ENCODE measurements around the gene SUCNR1. TPM values are rescaled to one million over a fixed set of nuclear protein-coding genes. Genes with fewer than 3 reads are reported as not detected.

The SUCNR1 gene
- total RNA-seq, 1 experiment from 2014 or later = not detected

DNA sequence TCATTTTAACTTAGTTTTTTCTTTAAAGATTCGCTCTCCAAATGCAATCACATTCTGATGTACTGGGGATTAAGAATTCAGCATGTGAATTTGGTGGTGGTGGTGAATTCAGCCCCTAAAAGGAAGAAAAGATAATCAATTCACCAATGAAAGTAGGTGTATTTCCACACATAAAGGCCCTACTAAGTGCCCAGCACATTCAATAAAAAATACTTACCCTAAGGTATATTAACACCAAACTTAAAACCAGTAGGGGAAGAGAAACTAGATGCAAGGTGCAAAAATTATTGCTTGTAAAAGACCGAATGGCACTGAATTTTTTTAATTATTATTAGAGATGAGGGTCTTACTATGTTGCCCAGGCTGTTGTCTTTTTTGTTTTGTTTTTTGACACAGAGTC, 16.8 kb upstream of the SUCNR1 start:
- no peaks in the 10 kb centered on the region for H3K27me3 ChIP-seq (ENCODE audit: control insufficient read depth, insufficient read depth, low read length)
- BruUV-seq (replicated peaks) = no TSS peak
- no peak overlapping the region for H3K27ac ChIP-seq (ENCODE audit: low read length)
- no peaks in the 10 kb centered on the region for H3K4me1 ChIP-seq (ENCODE audit: control insufficient read depth, insufficient read depth, low read length)
- POLR2A ChIA-PET = no interaction called here
- intact Hi-C loops (cut with micrococcal nuclease; ENCODE audit: unreplicated experiment) = no loop called here
- no peaks in the 10 kb centered on the region for H3K36me3 ChIP-seq (ENCODE audit: control insufficient read depth, insufficient read depth, low read length)
- H3K4me3 ChIP-seq (ENCODE audit: low read depth in 2 of 2, low read length in 2 of 2) = no peak overlapping the region
- DNase-seq (ENCODE audit: low read depth, low spot score) (no peak), ATAC-seq (no peak)
- in situ Hi-C loops (cut with HindIII; ENCODE audit: low pct_unique_long_range_greater_than_20kb, low sequenced_read_pairs) = no loop called here
- no peaks in the 10 kb centered on the region for H3K9me3 ChIP-seq (ENCODE audit: control insufficient read depth, insufficient read depth, low read depth, low read length)
- CTCF ChIA-PET = no interaction called here
- TF ChIP-seq POLR2AphosphoS5 (IDR thresholded peaks at IDR 0.05; ENCODE audit: low read depth, low read length) = no peak

DNA sequence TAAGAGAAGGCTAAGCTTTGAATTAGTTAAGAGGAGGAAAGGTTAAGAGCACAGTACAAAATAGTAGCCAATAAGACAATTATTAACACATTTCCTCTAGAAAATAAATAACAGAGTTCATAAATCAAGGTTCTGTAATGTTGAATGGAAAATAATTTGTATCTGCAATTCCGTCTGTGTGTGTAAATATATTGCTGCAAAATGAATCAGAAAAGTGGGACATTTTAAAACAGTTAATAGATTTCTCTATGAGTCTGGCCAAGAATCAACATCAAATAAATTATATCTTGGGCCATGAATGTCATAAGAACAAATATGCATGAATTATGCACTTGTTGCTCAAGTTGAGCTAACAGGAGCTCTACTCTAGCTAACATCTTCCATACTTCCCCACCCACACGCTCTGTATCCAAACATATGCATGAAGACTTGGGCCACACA, 14.2 kb upstream of the SUCNR1 start:
- CTCF ChIA-PET = interaction anchor here (0.7 kb wide), 1 partner anchor 716 kb away, joined by 3 read pairs; no protein-coding TSS in a partner anchor
- Histone ChIP-seq H3K4me1 (ENCODE audit: control insufficient read depth, insufficient read depth, low read length) (no peaks in the 10 kb centered on the region), H3K27ac (ENCODE audit: low read length) (no peak overlapping the region), H3K9me3 (ENCODE audit: control insufficient read depth, insufficient read depth, low read depth, low read length) (no peaks in the 10 kb centered on the region), H3K4me3 (ENCODE audit: low read depth in 2 of 2, low read length in 2 of 2) (no peak overlapping the region), H3K36me3 (ENCODE audit: control insufficient read depth, insufficient read depth, low read length) (no peaks in the 10 kb centered on the region), H3K27me3 (ENCODE audit: control insufficient read depth, insufficient read depth, low read length) (no peaks in the 10 kb centered on the region)
- in situ Hi-C loops (cut with HindIII; ENCODE audit: low pct_unique_long_range_greater_than_20kb, low sequenced_read_pairs) = no loop called here
- ATAC-seq (no peak), DNase-seq (ENCODE audit: low read depth, low spot score) (no peak)
- no TSS peak for BruUV-seq (replicated peaks)
- POLR2A ChIA-PET = no interaction called here
- intact Hi-C loops (cut with micrococcal nuclease; ENCODE audit: unreplicated experiment) = no loop called here
- no peak for TF ChIP-seq CTCF (IDR thresholded peaks at IDR 0.05)
- no peak for TF ChIP-seq TCF7L2 (IDR thresholded peaks at IDR 0.05; ENCODE audit: low read depth, low read length)
- TF ChIP-seq REST (IDR thresholded peaks at IDR 0.05; ENCODE audit: insufficient read depth in 1 of 2, low read depth in 2 of 2, low read length in 1 of 2) = no peak
- no peak for TF ChIP-seq POLR2AphosphoS5 (IDR thresholded peaks at IDR 0.05; ENCODE audit: low read depth, low read length)
- no peak for TF ChIP-seq SIN3A (IDR thresholded peaks at IDR 0.05; ENCODE audit: borderline replicate concordance, insufficient read depth, low read depth, low read length)

- no TSS peak for BruUV-seq (replicated peaks)
- ATAC-seq = no peak
- Histone ChIP-seq H3K4me3 (ENCODE audit: low read depth in 2 of 2, low read length in 2 of 2) (no peak overlapping the region), H3K36me3 (ENCODE audit: control insufficient read depth, insufficient read depth, low read length) (no peaks in the 10 kb centered on the region), H3K4me1 (ENCODE audit: control insufficient read depth, insufficient read depth, low read length) (no peaks in the 10 kb centered on the region), H3K27ac (ENCODE audit: low read length) (no peak overlapping the region), H3K27me3 (ENCODE audit: control insufficient read depth, insufficient read depth, low read length) (no peaks in the 10 kb centered on the region), H3K9me3 (ENCODE audit: control insufficient read depth, insufficient read depth, low read depth, low read length) (no peaks in the 10 kb centered on the region)
- intact Hi-C loops (cut with micrococcal nuclease; ENCODE audit: unreplicated experiment) = no loop called here
- no peak for DNase-seq (ENCODE audit: low read depth, low spot score)
- TF ChIP-seq SIN3A (IDR thresholded peaks at IDR 0.05; ENCODE audit: borderline replicate concordance, insufficient read depth, low read depth, low read length) (no peak), TCF7L2 (IDR thresholded peaks at IDR 0.05; ENCODE audit: low read depth, low read length) (no peak), POLR2AphosphoS5 (IDR thresholded peaks at IDR 0.05; ENCODE audit: low read depth, low read length) (no peak), CTCF (IDR thresholded peaks at IDR 0.05) (no peak), REST (IDR thresholded peaks at IDR 0.05; ENCODE audit: insufficient read depth in 1 of 2, low read depth in 2 of 2, low read length in 1 of 2) (no peak)
- ChIA-PET CTCF (no interaction called here), POLR2A (no interaction called here)
- in situ Hi-C loops (cut with HindIII; ENCODE audit: low pct_unique_long_range_greater_than_20kb, low sequenced_read_pairs) = no loop called here
Measured at GRCh38 chr3:151859905-151860304, 13.5 kb upstream of the SUCNR1 start.
